ENCODE results near the gene GALNT14.

The GALNT14 gene

GRCh38 chr2:30880516-30880915 is 257.7 kb downstream of the GALNT14 start:
- FAIRE-seq: no peak

GRCh38 chr2:30877833-30878232 is 260.4 kb downstream of the GALNT14 start:
- FAIRE-seq: no peak

GRCh38 chr2:30872797-30873196 is 265.4 kb downstream of the GALNT14 start:
- FAIRE-seq: no peak

GRCh38 chr2:30871980-30872789 is 266.1 kb downstream of the GALNT14 start:
- no peak for FAIRE-seq

- no peak for FAIRE-seq
These were observed 266.8 kb downstream of the GALNT14 start for GRCh38 chr2:30871440-30871839.

- FAIRE-seq: no peak
These were observed 268.3 kb downstream of the GALNT14 start for GRCh38 chr2:30869988-30870387.

- no peak for FAIRE-seq
These were observed 270.9 kb downstream of the GALNT14 start for GRCh38 chr2:30867385-30867784.

- FAIRE-seq: no peak
These were observed 271.3 kb downstream of the GALNT14 start for GRCh38 chr2:30866974-30867373.

GRCh38 chr2:30865892-30866681 is 272.2 kb downstream of the GALNT14 start:
- FAIRE-seq: no peak

GRCh38 chr2:30865243-30865642 is 273.0 kb downstream of the GALNT14 start:
- no peak for FAIRE-seq

- no peak for FAIRE-seq
These were observed 276.1 kb downstream of the GALNT14 start for GRCh38 chr2:30862054-30862651.

- FAIRE-seq: no peak
These were observed 277.5 kb downstream of the GALNT14 start for GRCh38 chr2:30860726-30861125.
